ENCODE data around the gene COL26A1. TPM values are rescaled to one million over a fixed set of nuclear protein-coding genes. Genes with fewer than 3 reads are reported as not detected.
A peak's percentile ranks its signal among the peaks of the same experiment; 100 is the strongest.

Gene COL26A1
- total RNA-seq, 1 donor from 2014 or later: not detected

- ChIA-PET CTCF (no interaction called here), POLR2A (no interaction called here)
- ATAC-seq (ENCODE audit: low read depth) (no peak), DNase-seq (no peak)
- no peaks in the 10 kb centered on the region for H3K36me3 Mint-ChIP-seq (ENCODE audit: low read depth)
- no peaks in the 10 kb centered on the region for H3K27me3 Mint-ChIP-seq
- no peak overlapping the region for H3K27ac Mint-ChIP-seq
- TF ChIP-seq CTCF (IDR thresholded peaks at IDR 0.05): no peak
- intact Hi-C loops (cut with micrococcal nuclease): no loop called here
- no peak overlapping the region for H3K4me3 Mint-ChIP-seq
- no peaks in the 10 kb centered on the region for H3K4me1 Mint-ChIP-seq
- no peaks in the 10 kb centered on the region for H3K9me3 Mint-ChIP-seq
These were observed 94.5 kb downstream of the COL26A1 start for GRCh38 chr7:101457001-101457750.

- Mint-ChIP-seq H3K27me3 (peaks cover 1% of the 10 kb centered on the region), H3K9me3 (no peaks in the 10 kb centered on the region), H3K4me1 (peaks cover 10% of the 10 kb centered on the region), H3K27ac (no peak overlapping the region), H3K4me3 (peak overlapping the region; percentile 41), H3K36me3 (ENCODE audit: low read depth) (no peaks in the 10 kb centered on the region)
- ChIA-PET CTCF (no interaction called here), POLR2A (interaction anchor here (0.5 to 0.7 kb wide), 2 partner anchors 17 to 53 kb away, joined by 5 to 6 read pairs; no protein-coding TSS in a partner anchor)
- no peak for ATAC-seq (ENCODE audit: low read depth)
- no peak for TF ChIP-seq CTCF (IDR thresholded peaks at IDR 0.05)
- intact Hi-C loops (cut with micrococcal nuclease): no loop called here
- DNase-seq: no peak
These were observed 102.5 kb downstream of the COL26A1 start for GRCh38 chr7:101465131-101465530.

- TF ChIP-seq CTCF (IDR thresholded peaks at IDR 0.05): no peak
- peak overlapping the region; percentile 41 for H3K4me3 Mint-ChIP-seq
- no peaks in the 10 kb centered on the region for H3K36me3 Mint-ChIP-seq (ENCODE audit: low read depth)
- H3K27me3 Mint-ChIP-seq: peaks cover 1% of the 10 kb centered on the region
- DNase-seq (no peak), ATAC-seq (ENCODE audit: low read depth) (no peak)
- H3K4me1 Mint-ChIP-seq: peaks cover 10% of the 10 kb centered on the region
- POLR2A ChIA-PET: interaction anchor here (0.7 kb wide), 1 partner anchor 16 kb away, joined by 6 read pairs; no protein-coding TSS in a partner anchor
- no peaks in the 10 kb centered on the region for H3K9me3 Mint-ChIP-seq
- intact Hi-C loops (cut with micrococcal nuclease): no loop called here
- CTCF ChIA-PET: no interaction called here
- no peak overlapping the region for H3K27ac Mint-ChIP-seq
These were observed 103.0 kb downstream of the COL26A1 start for GRCh38 chr7:101465576-101466196.

- intact Hi-C loops (cut with micrococcal nuclease): no loop called here
- Mint-ChIP-seq H3K4me3 (no peak overlapping the region), H3K27ac (no peak overlapping the region)
These were observed 104.2 kb downstream of the COL26A1 start for GRCh38 chr7:101466871-101467270.

More at GRCh38 chr7:101466871-101467270, 104.2 kb downstream of the COL26A1 start:
- H3K4me1 Mint-ChIP-seq: peaks cover 10% of the 10 kb centered on the region
- ATAC-seq (ENCODE audit: low read depth) (no peak), DNase-seq (no peak)
- H3K27me3 Mint-ChIP-seq: peaks cover 1% of the 10 kb centered on the region
- H3K9me3 Mint-ChIP-seq: no peaks in the 10 kb centered on the region
- ChIA-PET POLR2A (no interaction called here), CTCF (no interaction called here)
- H3K36me3 Mint-ChIP-seq (ENCODE audit: low read depth): no peaks in the 10 kb centered on the region
- no peak for TF ChIP-seq CTCF (IDR thresholded peaks at IDR 0.05)

Data from activated B cell treated with CpG ODN at 0.5 μM for 24 hours (primary cell).